Hematopoietic multipotent progenitor cell treated with erythropoietin and hydrocortisone succinate and interleukin-3 and kit ligand, for 6 days (in vitro differentiated cells): ENCODE data around the gene DIP2B.

Experiments
- DNase-seq: peaks from one replicate; pipeline ENCODE4 v3.0.0-alpha.2; 2015

Gene DIP2B

GRCh38 chr12:50686406-50686805, 181.6 kb downstream of the DIP2B start:
- DNase-seq, result no peak

- DNase-seq, result no peak
These were observed 182.2 kb downstream of the DIP2B start for GRCh38 chr12:50686976-50687375.

GRCh38 chr12:50689437-50689836, 184.7 kb downstream of the DIP2B start:
- DNase-seq, result no peak

- DNase-seq, result no peak
These were observed 186.1 kb downstream of the DIP2B start for GRCh38 chr12:50690925-50691324.

GRCh38 chr12:50695961-50696360, 191.2 kb downstream of the DIP2B start:
- peak; percentile 80 for DNase-seq

GRCh38 chr12:50696931-50697330, 192.1 kb downstream of the DIP2B start:
- no peak for DNase-seq

GRCh38 chr12:50699154-50699553, 194.4 kb downstream of the DIP2B start:
- DNase-seq, result no peak

- no peak for DNase-seq
These were observed 195.2 kb downstream of the DIP2B start for GRCh38 chr12:50699940-50700339.

GRCh38 chr12:50706606-50707005, 201.8 kb downstream of the DIP2B start:
- DNase-seq, result no peak

- no peak for DNase-seq
These were observed 202.6 kb downstream of the DIP2B start for GRCh38 chr12:50707396-50707795.

GRCh38 chr12:50708631-50709030, 203.8 kb downstream of the DIP2B start:
- no peak for DNase-seq

GRCh38 chr12:50711121-50711520, 206.3 kb downstream of the DIP2B start:
- DNase-seq, result no peak

GRCh38 chr12:50715174-50715573, 210.4 kb downstream of the DIP2B start:
- DNase-seq, result no peak

- no peak for DNase-seq
These were observed 214.0 kb downstream of the DIP2B start for GRCh38 chr12:50718760-50719159.

GRCh38 chr12:50720085-50720484, 215.3 kb downstream of the DIP2B start:
- no peak for DNase-seq

- no peak for DNase-seq
These were observed 215.7 kb downstream of the DIP2B start for GRCh38 chr12:50720501-50720900.

- no peak for DNase-seq
These were observed 219.1 kb downstream of the DIP2B start for GRCh38 chr12:50723865-50724264.

GRCh38 chr12:50725011-50725942, 220.5 kb downstream of the DIP2B start:
- no peak for DNase-seq

- DNase-seq, result no peak
These were observed 222.7 kb downstream of the DIP2B start for GRCh38 chr12:50727466-50727865.

GRCh38 chr12:50728417-50728816, 223.6 kb downstream of the DIP2B start:
- DNase-seq, result no peak

GRCh38 chr12:50728841-50729240, 224.1 kb downstream of the DIP2B start:
- DNase-seq, result no peak

GRCh38 chr12:50732591-50732990, 227.8 kb downstream of the DIP2B start:
- DNase-seq, result no peak

GRCh38 chr12:50733706-50734105, 228.9 kb downstream of the DIP2B start:
- no peak for DNase-seq

- DNase-seq, result peak; percentile 81
These were observed 229.9 kb downstream of the DIP2B start for GRCh38 chr12:50734409-50735263.
